Measurements from ENCODE around the gene RIMKLA. TPM values are rescaled to one million over a fixed set of nuclear protein-coding genes. Genes with fewer than 3 reads are reported as not detected.

Gene RIMKLA
- total and polyA plus RNA-seq, 7 donors = 0.12 to 1.2 (median 1.0) TPM

DNA sequence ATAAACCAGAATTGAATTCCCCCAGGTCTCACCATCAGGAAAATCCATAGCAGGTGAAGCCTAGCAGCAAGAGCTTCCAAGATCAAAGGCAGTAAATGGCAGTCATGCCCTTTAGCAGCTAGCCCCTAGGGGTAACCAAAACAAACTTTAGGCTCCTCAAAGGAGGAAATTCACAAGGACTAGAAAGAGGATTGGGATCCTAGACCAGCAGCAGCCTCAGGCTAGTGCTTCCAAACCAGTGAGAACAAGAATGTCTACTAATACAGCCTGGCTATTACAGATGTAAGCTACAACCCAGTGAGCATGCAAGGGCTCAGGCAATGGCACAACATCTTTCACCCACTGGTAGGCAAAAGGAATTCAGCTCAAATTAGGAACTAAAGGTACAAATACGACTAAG, 11.1 kb upstream of the RIMKLA start:
- ATAC-seq = no peak
- WGBS, 3 donors = 86 to 93% (median 87%) methylated on average over 1 of the region's 1 CpG
- no peak overlapping the region for H3K27ac ChIP-seq

GRCh38 chr1:42370876-42371549, 9.6 kb upstream of the RIMKLA start:
- no peak for TF ChIP-seq CTCF (IDR thresholded peaks at IDR 0.05)
- no peaks in the 10 kb centered on the region for H3K36me3 ChIP-seq (ENCODE audit: insufficient read depth in 1 of 2, low read depth in 1 of 2)
- ATAC-seq = no peak
- DNase-seq = no peak
- intact Hi-C loops (cut with DNase I) = loop anchor here in 1 of 2 donors (10.0 kb wide), 1 partner anchor 806 kb away; no protein-coding TSS in a partner anchor
- peaks cover 0 to 6% (median 2%) of the 10 kb centered on the region in 3 donors for H3K27me3 ChIP-seq (ENCODE audit: insufficient read depth in 3 of 3, low read length in 2 of 3)
- no peak overlapping the region for H3K4me3 ChIP-seq
- no peak overlapping the region for H3K27ac ChIP-seq
- no peaks in the 10 kb centered on the region for H3K4me1 ChIP-seq
- H3K9me3 ChIP-seq = no peaks in the 10 kb centered on the region

More for the DNA sequence above, 11.1 kb upstream of the RIMKLA start:
- no peak overlapping the region for H3K4me3 ChIP-seq
- no peaks in the 10 kb centered on the region for H3K4me1 ChIP-seq
- TF ChIP-seq CTCF (IDR thresholded peaks at IDR 0.05) = no peak
- H3K36me3 ChIP-seq (ENCODE audit: insufficient read depth in 1 of 2, low read depth in 1 of 2) = no peaks in the 10 kb centered on the region
- no peak for DNase-seq
- intact Hi-C loops (cut with DNase I) = no loop called here
- no peaks in the 10 kb centered on the region for H3K9me3 ChIP-seq
- H3K27me3 ChIP-seq (ENCODE audit: insufficient read depth in 3 of 3, low read length in 2 of 3) = peaks cover 0 to 6% (median 2%) of the 10 kb centered on the region in 3 donors

DNA sequence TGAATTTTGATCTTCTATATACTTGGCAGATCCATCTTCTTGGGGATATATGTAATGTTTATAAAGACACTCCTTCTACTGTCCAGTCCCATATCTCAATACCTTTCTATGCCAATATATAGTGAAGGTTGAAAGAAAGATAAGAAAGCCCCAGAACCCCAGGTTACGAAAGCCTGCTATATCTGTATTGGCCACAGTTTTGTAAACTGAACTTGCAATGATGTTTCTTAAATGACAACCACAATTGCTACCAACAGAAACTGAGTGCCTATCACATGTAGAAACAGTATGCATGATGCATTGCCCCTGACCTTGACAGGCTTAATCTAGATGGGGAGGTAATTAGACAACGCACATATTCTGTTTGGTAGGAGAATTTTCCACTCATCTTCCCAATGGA, 7.8 kb upstream of the RIMKLA start:
- H3K9me3 ChIP-seq = no peaks in the 10 kb centered on the region
- TF ChIP-seq CTCF (IDR thresholded peaks at IDR 0.05) = no peak
- no peak for DNase-seq
- ATAC-seq = no peak
- intact Hi-C loops (cut with DNase I) = loop anchor here in 1 of 2 donors (10.0 kb wide), 1 partner anchor 808 kb away; no protein-coding TSS in a partner anchor
- no peaks in the 10 kb centered on the region for H3K36me3 ChIP-seq (ENCODE audit: insufficient read depth in 1 of 2, low read depth in 1 of 2)
- 87 to 94% (median 90%) methylated on average over 2 of the region's 2 CpGs for WGBS, 3 donors
- H3K27ac ChIP-seq = no peak overlapping the region
- H3K27me3 ChIP-seq (ENCODE audit: insufficient read depth in 3 of 3, low read length in 2 of 3) = peaks cover 0 to 5% (median 2%) of the 10 kb centered on the region in 3 donors
- H3K4me1 ChIP-seq = no peaks in the 10 kb centered on the region
- H3K4me3 ChIP-seq = no peak overlapping the region

- DNase-seq = no peak
These were observed 602 bp upstream of the RIMKLA start for GRCh38 chr1:42379794-42380585.

More at GRCh38 chr1:42379794-42380585, 602 bp upstream of the RIMKLA start:
- intact Hi-C loops (cut with DNase I) = loop anchor here in 1 of 2 donors (10.0 kb wide), 1 partner anchor 815 kb away; no protein-coding TSS in a partner anchor
- Histone ChIP-seq H3K36me3 (ENCODE audit: insufficient read depth in 1 of 2, low read depth in 1 of 2) (no peaks in the 10 kb centered on the region), H3K4me3 (peak overlapping the region; percentile 71), H3K27ac (no peak overlapping the region), H3K27me3 (ENCODE audit: insufficient read depth in 3 of 3, low read length in 2 of 3) (peaks cover 0 to 31% (median 6%) of the 10 kb centered on the region in 3 donors), H3K9me3 (no peaks in the 10 kb centered on the region), H3K4me1 (no peaks in the 10 kb centered on the region)
- ATAC-seq = peak; percentile 39 to 79 (median 62)
- TF ChIP-seq CTCF (IDR thresholded peaks at IDR 0.05) = no peak
- 1 to 2% (median 2%) methylated on average over 24 to 34 of the region's 34 CpGs for WGBS, 3 donors

All from psoas muscle (tissue), 8 donors.